BLaER1 (cell line): ENCODE data around the gene EFCAB6.

ENCODE experiments used
- H3K27ac ChIP-seq: shearing (Covaris generic); formaldehyde crosslinking; 2 replicates; pipeline ENCODE4 v1.8.1; 2022
- H3K27me3 ChIP-seq: shearing (Covaris generic); formaldehyde crosslinking; 2 replicates; pipeline ENCODE4 v1.8.1; 2022
- H3K36me3 ChIP-seq: shearing (Covaris generic); formaldehyde crosslinking; 2 replicates; pipeline ENCODE4 v1.8.1; 2022
- H3K4me1 ChIP-seq: shearing (Covaris generic); formaldehyde crosslinking; 2 replicates; pipeline ENCODE4 v1.8.1; 2022
- H3K4me2 ChIP-seq: shearing (Covaris generic); formaldehyde crosslinking; 2 replicates; pipeline ENCODE4 v1.8.1; 2022
- H3K4me3 ChIP-seq: shearing (Covaris generic); formaldehyde crosslinking; 2 replicates; pipeline ENCODE4 v1.8.1; 2022
- H3K9ac ChIP-seq: shearing (Covaris generic); formaldehyde crosslinking; 2 replicates; pipeline ENCODE4 v1.8.1; 2022
- H3K9me3 ChIP-seq: shearing (Covaris generic); formaldehyde crosslinking; 2 replicates; pipeline ENCODE4 v1.8.1; 2022
- H4K20me1 ChIP-seq: shearing (Covaris generic); formaldehyde crosslinking; 2 replicates; pipeline ENCODE4 v1.8.1; 2022
- Cebpa-rat ChIP-seq: shearing (Covaris generic); IDR thresholded peaks from 2 replicates; pipeline ENCODE4 v1.8.1; 2022

EFCAB6 gene

GRCh38 chr22:43631846-43632245 lies 180.3 kb downstream of the EFCAB6 start:
- H4K20me1 ChIP-seq: no peaks in the 10 kb centered on the region
- H3K4me1 ChIP-seq: 0 out of 2 replicates have a peak, but pooled peaks cover 7% of the 10 kb centered on the region
- no peak overlapping the region for H3K9ac ChIP-seq
- TF ChIP-seq Cebpa-rat: no peak
- H3K27me3 ChIP-seq: no peaks in the 10 kb centered on the region
- H3K9me3 ChIP-seq: no peaks in the 10 kb centered on the region
- H3K27ac ChIP-seq: no peak overlapping the region
- H3K4me3 ChIP-seq: no peak overlapping the region
- no peak overlapping the region for H3K4me2 ChIP-seq
- no peaks in the 10 kb centered on the region for H3K36me3 ChIP-seq

GRCh38 chr22:43631201-43631600 lies 180.9 kb downstream of the EFCAB6 start:
- H3K9ac ChIP-seq: no peak overlapping the region
- no peak overlapping the region for H3K4me2 ChIP-seq
- no peak for TF ChIP-seq Cebpa-rat
- 0 out of 2 replicates have a peak, but pooled peaks cover 7% of the 10 kb centered on the region for H3K4me1 ChIP-seq
- H3K9me3 ChIP-seq: no peaks in the 10 kb centered on the region
- no peaks in the 10 kb centered on the region for H4K20me1 ChIP-seq
- H3K27me3 ChIP-seq: no peaks in the 10 kb centered on the region
- no peaks in the 10 kb centered on the region for H3K36me3 ChIP-seq
- no peak overlapping the region for H3K27ac ChIP-seq
- H3K4me3 ChIP-seq: no peak overlapping the region

DNA sequence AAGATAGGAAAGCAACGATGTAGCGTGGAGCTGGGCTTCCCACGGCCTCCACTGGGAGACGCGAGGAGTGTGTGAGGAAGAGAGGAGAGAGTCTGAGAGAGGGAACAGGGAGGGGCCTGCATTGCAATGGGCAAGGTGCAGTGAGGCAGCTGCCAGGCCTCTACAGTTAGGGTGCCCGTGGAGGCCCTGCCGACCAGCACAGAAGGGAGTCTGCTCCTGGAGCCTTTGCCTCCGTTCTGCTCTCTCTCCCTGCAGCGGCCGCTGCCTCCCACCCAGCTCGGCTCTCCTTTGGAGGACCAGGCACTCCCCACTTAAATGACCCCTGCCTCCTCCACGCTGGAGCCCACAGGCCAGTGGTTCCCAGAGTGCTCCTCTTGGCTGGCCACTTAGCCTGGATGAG lies 181.7 kb downstream of the EFCAB6 start:
- H3K9ac ChIP-seq: no peak overlapping the region
- TF ChIP-seq Cebpa-rat: no peak
- H4K20me1 ChIP-seq: no peaks in the 10 kb centered on the region
- H3K27me3 ChIP-seq: no peaks in the 10 kb centered on the region
- H3K4me1 ChIP-seq: 0 out of 2 replicates have a peak, but pooled peaks cover 7% of the 10 kb centered on the region
- H3K36me3 ChIP-seq: no peaks in the 10 kb centered on the region
- no peak overlapping the region for H3K4me2 ChIP-seq
- H3K4me3 ChIP-seq: no peak overlapping the region
- no peak overlapping the region for H3K27ac ChIP-seq
- H3K9me3 ChIP-seq: no peaks in the 10 kb centered on the region

GRCh38 chr22:43628250-43628649 lies 183.9 kb downstream of the EFCAB6 start:
- H3K9me3 ChIP-seq: no peaks in the 10 kb centered on the region
- TF ChIP-seq Cebpa-rat: no peak
- H3K4me3 ChIP-seq: no peak overlapping the region
- H3K27me3 ChIP-seq: no peaks in the 10 kb centered on the region
- H3K27ac ChIP-seq: no peak overlapping the region
- H3K36me3 ChIP-seq: no peaks in the 10 kb centered on the region
- no peak overlapping the region for H3K9ac ChIP-seq
- H4K20me1 ChIP-seq: no peaks in the 10 kb centered on the region
- H3K4me2 ChIP-seq: no peak overlapping the region
- no peaks in the 10 kb centered on the region for H3K4me1 ChIP-seq

DNA sequence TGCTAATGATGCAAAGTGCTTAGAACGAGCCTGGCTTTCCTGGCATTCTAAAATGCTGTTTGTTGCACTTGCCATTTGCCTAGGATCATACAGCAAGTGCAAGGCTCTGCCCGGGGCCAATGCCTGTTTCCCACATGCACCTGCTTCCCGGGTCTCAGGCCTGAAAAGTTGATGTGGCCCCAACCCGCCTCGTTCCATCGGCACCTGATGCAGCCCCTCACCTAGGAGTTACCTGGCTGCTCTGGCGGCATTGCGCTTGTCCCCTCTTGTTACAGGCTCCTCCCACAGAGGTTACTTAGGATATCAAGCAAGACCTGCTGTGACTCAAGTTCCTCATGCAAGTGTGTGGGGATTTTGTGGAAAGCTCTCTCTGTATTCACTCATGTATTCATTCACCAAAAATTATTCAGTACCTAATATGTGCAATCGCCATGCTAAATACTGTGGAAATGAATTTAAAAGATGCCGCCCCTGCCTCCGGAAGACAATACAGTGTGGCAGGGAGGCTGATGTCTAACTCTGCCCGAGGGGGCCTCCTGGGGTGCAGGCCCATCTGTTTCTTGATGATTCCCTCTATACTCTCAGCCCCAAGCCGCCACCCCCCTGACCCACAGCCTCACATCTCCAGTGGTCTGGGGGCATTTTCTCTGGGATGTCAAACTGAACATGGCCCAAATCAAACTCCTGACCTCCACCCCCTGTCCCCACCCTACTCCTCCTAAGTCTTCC lies 184.5 kb downstream of the EFCAB6 start:
- H3K4me2 ChIP-seq: no peak overlapping the region
- H3K9ac ChIP-seq: no peak overlapping the region
- no peaks in the 10 kb centered on the region for H4K20me1 ChIP-seq
- no peak overlapping the region for H3K27ac ChIP-seq
- H3K4me3 ChIP-seq: no peak overlapping the region
- no peaks in the 10 kb centered on the region for H3K9me3 ChIP-seq
- H3K4me1 ChIP-seq: no peaks in the 10 kb centered on the region
- no peaks in the 10 kb centered on the region for H3K27me3 ChIP-seq
- no peaks in the 10 kb centered on the region for H3K36me3 ChIP-seq
- no peak for TF ChIP-seq Cebpa-rat

GRCh38 chr22:43625242-43625641 lies 186.9 kb downstream of the EFCAB6 start:
- no peak overlapping the region for H3K4me3 ChIP-seq
- H3K27ac ChIP-seq: no peak overlapping the region
- no peaks in the 10 kb centered on the region for H3K4me1 ChIP-seq
- no peak for TF ChIP-seq Cebpa-rat
- H3K36me3 ChIP-seq: no peaks in the 10 kb centered on the region
- H3K9me3 ChIP-seq: no peaks in the 10 kb centered on the region
- H4K20me1 ChIP-seq: no peaks in the 10 kb centered on the region
- no peak overlapping the region for H3K9ac ChIP-seq
- H3K4me2 ChIP-seq: no peak overlapping the region
- no peaks in the 10 kb centered on the region for H3K27me3 ChIP-seq

- no peak for TF ChIP-seq Cebpa-rat
Observed at GRCh38 chr22:43624144-43624998, 187.7 kb downstream of the EFCAB6 start.

DNA sequence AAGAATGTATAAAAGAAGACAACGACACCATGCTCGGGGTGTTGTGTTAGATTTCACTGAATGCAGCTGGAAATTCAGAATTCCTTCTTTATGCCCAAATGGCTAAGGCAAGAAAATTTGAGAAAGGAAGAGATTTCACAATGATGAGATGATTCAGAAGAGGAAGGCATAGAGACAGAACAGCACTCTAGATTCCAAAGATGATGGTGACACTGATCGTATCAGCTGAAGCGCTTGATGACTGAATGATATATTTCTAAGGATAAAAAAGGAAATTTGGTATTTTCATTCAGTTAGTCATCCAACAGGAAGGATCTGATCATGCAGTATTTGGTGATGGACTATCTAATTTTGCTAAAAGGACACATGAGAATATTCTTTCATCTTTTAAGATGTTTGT lies 189.2 kb downstream of the EFCAB6 start:
- Histone ChIP-seq H4K20me1 (no peaks in the 10 kb centered on the region), H3K9me3 (no peaks in the 10 kb centered on the region), H3K27me3 (no peaks in the 10 kb centered on the region), H3K27ac (no peak overlapping the region), H3K4me1 (no peaks in the 10 kb centered on the region), H3K9ac (no peak overlapping the region), H3K4me3 (no peak overlapping the region), H3K36me3 (no peaks in the 10 kb centered on the region), H3K4me2 (no peak overlapping the region)
- TF ChIP-seq Cebpa-rat: no peak

More at GRCh38 chr22:43624144-43624998, 187.7 kb downstream of the EFCAB6 start:
- no peak overlapping the region for H3K4me3 ChIP-seq
- H3K27ac ChIP-seq: no peak overlapping the region
- H3K9ac ChIP-seq: no peak overlapping the region
- no peaks in the 10 kb centered on the region for H3K9me3 ChIP-seq
- H3K4me1 ChIP-seq: no peaks in the 10 kb centered on the region
- no peaks in the 10 kb centered on the region for H4K20me1 ChIP-seq
- no peaks in the 10 kb centered on the region for H3K36me3 ChIP-seq
- no peaks in the 10 kb centered on the region for H3K27me3 ChIP-seq
- H3K4me2 ChIP-seq: no peak overlapping the region

DNA sequence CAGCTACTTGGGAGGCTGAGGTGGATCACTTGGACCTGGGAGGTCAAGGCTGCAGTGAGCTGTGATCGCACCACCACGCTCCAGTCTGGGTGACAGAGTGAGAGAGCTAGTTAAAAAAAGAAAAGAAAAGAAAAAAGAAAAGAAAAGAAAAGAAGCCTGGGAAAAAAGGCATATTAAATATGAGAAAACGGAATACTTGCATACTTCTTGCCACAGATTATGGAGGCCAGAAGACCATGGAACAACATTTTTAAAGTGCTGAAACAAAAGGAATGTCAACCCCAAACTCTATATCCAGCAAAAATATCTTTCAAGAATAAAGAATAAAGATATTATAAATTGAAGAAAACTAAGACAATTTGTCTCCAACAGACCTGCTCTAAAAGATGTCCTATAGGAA lies 191.9 kb downstream of the EFCAB6 start:
- H3K4me2 ChIP-seq: no peak overlapping the region
- no peak for TF ChIP-seq Cebpa-rat
- no peak overlapping the region for H3K27ac ChIP-seq
- no peaks in the 10 kb centered on the region for H3K4me1 ChIP-seq
- no peaks in the 10 kb centered on the region for H3K27me3 ChIP-seq
- H3K4me3 ChIP-seq: no peak overlapping the region
- no peaks in the 10 kb centered on the region for H4K20me1 ChIP-seq
- H3K36me3 ChIP-seq: no peaks in the 10 kb centered on the region
- H3K9ac ChIP-seq: no peak overlapping the region
- no peaks in the 10 kb centered on the region for H3K9me3 ChIP-seq

- Histone ChIP-seq H4K20me1 (no peaks in the 10 kb centered on the region), H3K4me3 (no peak overlapping the region), H3K4me1 (no peaks in the 10 kb centered on the region), H3K4me2 (no peak overlapping the region), H3K9me3 (no peaks in the 10 kb centered on the region), H3K9ac (no peak overlapping the region), H3K36me3 (no peaks in the 10 kb centered on the region), H3K27me3 (no peaks in the 10 kb centered on the region), H3K27ac (no peak overlapping the region)
- no peak for TF ChIP-seq Cebpa-rat
Observed at GRCh38 chr22:43618517-43618916, 193.6 kb downstream of the EFCAB6 start.
